Uterus (tissue), 2 donors: ENCODE measurements around the gene IL6R.

Source experiments
- POLR2A ChIP-seq, 2 donors: fragments of 450-650 bp; IDR thresholded peaks; one replicate each; pipeline ENCODE4 v1.6.1; 2016; ENCODE audit warnings: antibody characterized with exemption in 2 of 2, mild to moderate bottlenecking in 1 of 2, moderate library complexity in 1 of 2
- TF ChIP-seq, protein P1 (sequence below), 4 experiments: fragments of 200-600 bp in 2 of 4; fragments of 450-650 bp in 2 of 4; sonication (generic) in 2 of 4; IDR thresholded peaks; one replicate each; pipeline ENCODE4 v1.5.1; 2016 to 2019; ENCODE audit warnings: antibody characterized with exemption in 4 of 4, mild to moderate bottlenecking in 2 of 4, moderate library complexity in 1 of 4

DNA sequence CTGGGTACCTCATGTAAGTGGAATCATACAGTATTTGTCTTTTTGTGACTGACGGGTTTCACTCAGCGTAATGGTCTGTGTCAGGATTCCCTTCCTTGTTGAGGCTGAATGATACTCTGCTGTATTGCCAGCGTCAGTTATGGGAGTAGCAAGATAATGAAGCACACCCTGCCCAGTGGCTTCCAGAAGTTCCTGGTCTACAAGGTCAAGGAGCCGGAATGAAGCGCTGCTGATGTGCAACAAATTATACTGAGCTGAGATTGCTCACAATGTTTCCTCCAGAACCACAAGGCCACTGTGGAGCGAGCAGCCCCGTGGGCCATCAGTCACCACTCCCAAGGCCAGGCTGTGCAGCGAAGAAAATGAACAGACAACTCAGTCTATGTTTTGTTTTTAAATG is 72.9 kb downstream of the IL6R start:
- TF ChIP-seq, protein P1, sequence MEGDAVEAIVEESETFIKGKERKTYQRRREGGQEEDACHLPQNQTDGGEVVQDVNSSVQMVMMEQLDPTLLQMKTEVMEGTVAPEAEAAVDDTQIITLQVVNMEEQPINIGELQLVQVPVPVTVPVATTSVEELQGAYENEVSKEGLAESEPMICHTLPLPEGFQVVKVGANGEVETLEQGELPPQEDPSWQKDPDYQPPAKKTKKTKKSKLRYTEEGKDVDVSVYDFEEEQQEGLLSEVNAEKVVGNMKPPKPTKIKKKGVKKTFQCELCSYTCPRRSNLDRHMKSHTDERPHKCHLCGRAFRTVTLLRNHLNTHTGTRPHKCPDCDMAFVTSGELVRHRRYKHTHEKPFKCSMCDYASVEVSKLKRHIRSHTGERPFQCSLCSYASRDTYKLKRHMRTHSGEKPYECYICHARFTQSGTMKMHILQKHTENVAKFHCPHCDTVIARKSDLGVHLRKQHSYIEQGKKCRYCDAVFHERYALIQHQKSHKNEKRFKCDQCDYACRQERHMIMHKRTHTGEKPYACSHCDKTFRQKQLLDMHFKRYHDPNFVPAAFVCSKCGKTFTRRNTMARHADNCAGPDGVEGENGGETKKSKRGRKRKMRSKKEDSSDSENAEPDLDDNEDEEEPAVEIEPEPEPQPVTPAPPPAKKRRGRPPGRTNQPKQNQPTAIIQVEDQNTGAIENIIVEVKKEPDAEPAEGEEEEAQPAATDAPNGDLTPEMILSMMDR (IDR thresholded peaks at IDR 0.05), result no peak
- TF ChIP-seq POLR2A (IDR thresholded peaks at IDR 0.05), result no peak
